HG03066 (cell line): ENCODE measurements around the gene SGPP2.
"Not testable (repeated sequence)": the region's sequence is repeated elsewhere in the genome, so short reads cannot be mapped to it uniquely, and the experiment has no call there.

Source experiments
- ATAC-seq: cut with Tn5 transposase; IDR thresholded peaks from one replicate; pipeline ENCODE4 v1.9.1; 2021; ENCODE audit warnings: low read depth; ENCODE audit not compliant: unreplicated experiment

SGPP2 gene

GRCh38 chr2:222568865-222569264 is 144.5 kb downstream of the SGPP2 start:
- ATAC-seq: no peak

GRCh38 chr2:222569826-222570225 is 145.5 kb downstream of the SGPP2 start:
- ATAC-seq: no peak

DNA sequence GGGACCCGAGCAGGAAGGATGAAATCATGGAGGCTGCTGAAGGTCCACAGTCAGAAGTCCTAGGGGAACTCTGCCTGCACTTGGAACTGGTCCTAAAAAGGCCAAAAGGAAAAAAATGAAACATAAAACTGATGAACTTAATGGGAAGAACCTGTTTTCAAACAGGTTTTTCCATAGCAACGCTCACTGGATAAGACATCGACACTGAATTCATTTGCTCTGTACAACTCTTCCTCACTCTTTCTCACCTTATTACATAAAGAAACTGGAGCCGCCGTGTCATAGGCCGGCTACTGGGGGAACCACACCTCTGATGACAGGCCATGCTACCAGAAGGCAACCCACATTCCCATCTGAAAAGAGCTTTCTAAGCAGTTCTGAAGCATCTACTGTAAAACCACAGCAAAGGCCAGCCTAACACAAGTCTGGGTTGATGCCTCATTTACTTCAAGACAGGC is 147.9 kb downstream of the SGPP2 start:
- ATAC-seq: no peak

- ATAC-seq: no peak
Observed at GRCh38 chr2:222572751-222573174, 148.4 kb downstream of the SGPP2 start.

DNA sequence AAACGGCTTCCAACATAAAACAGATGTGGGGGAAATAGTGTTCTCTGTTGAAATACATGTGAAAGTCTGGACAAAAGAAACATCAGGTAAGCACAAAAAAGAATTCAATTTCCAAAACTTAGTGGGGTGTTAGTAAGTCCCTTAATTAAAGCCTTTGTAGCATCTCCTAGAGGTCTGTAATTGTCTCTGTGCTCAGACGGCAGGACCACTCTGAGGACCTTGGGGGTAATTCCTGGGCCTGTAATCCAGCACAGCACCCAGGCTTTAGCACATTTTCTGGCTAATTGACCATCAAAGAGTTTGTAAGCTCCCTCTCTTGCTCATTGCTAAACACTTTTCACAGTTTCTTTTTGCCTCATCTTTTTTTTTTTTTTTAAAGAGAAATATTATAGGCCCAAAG is 151.3 kb downstream of the SGPP2 start:
- no peak for ATAC-seq

DNA sequence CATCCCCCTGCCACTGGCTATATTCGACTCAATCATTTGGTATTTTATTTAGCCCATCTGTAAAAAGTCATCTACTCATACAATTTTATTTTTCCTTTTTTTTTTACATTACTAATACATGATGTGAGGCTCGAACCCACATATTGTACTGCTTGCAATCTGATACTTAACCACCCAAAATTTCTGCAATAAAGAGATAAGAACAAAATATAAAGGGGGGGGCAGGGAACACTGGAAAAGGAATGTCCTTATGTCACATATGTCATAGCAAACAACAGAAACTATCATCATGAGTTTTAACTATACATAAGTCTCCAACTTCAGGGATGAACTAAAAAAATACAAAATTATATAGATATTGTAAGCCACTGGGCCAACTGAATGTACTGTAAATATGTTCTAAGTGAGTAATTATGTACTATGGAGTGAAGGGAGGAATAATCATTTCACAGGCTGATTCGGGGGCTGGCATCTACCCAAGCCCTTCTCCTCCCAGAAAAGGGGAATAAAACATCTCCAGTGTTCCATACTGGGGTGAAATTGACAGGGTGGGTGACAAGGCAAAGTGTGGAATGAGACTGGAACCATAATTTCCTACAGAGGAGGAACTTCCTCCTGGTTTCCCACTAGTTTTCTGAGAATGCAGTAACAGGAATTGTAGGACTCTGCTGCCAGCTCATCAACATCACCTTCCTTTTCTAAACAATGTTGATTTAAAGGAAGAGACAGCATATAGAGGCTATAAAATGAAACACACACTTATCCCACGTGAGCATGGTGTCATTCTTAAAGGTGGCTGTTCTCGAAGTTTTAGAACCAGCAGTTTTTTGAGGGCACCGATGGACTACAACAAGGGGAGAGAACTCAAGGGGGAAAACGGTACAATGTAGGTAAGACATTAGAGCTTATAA is 152.1 kb downstream of the SGPP2 start:
- no peak for ATAC-seq

DNA sequence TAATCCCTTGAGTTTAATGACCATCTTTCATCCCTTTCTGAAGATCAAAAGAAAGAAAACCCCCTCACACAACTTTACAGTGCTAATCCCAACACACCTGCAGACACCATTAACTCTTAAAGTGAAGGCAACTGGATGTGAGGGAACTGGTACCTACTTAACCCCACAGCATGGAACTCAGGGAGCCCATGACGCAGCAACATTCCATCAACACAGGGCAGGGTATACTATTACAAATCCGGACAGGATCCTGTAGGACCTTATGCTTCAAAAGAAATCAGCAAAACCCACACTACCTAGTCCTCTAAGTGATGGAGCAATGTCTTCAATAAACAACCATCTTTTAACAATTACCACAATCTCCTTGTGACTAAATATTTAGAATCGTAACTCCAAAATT is 153.0 kb downstream of the SGPP2 start:
- ATAC-seq: no peak

DNA sequence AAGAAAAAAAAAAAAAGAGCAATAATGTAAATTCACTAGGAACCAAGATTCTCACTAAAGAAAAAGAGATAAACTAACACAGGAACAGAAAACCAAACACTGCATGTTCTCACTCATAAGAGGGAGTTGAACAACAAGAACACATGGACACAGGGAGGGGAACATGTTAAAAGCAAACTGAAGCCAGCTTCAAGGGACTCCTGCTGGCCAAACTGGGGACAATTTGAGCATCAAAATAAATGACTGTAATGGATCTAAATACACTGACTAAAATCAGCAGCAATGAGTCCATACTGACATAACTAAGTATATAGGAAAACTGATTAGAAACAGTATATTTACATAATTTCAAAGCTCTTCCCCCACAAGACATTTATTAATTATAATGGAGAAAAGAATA is 158.6 kb downstream of the SGPP2 start:
- no peak for ATAC-seq

DNA sequence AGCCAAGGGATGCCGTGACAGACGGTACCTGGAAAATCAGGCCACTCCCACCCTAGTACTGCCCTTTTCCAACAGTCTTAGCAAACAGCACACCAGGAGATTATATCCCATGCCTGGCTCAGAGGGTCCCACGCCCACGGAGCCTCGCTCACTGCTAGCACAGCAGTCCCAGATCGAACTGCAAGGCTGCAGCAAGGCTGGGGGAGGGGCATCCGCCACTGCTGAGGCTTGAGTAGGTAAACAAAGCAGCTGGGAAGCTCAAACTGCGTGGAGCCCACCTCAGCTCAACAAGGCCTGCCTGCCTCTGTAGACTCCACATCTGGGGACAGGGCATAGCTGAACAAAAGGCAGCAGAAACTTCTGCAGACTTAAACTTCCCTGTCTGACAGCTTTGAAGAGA is 160.2 kb downstream of the SGPP2 start:
- ATAC-seq: not testable (repeated sequence)

- no peak for ATAC-seq
Observed at GRCh38 chr2:222591661-222592060, 167.3 kb downstream of the SGPP2 start.

GRCh38 chr2:222592176-222592575 is 167.8 kb downstream of the SGPP2 start:
- no peak for ATAC-seq

GRCh38 chr2:222594679-222595078 is 170.3 kb downstream of the SGPP2 start:
- no peak for ATAC-seq

- no peak for ATAC-seq
Observed at GRCh38 chr2:222595581-222595980, 171.2 kb downstream of the SGPP2 start.

DNA sequence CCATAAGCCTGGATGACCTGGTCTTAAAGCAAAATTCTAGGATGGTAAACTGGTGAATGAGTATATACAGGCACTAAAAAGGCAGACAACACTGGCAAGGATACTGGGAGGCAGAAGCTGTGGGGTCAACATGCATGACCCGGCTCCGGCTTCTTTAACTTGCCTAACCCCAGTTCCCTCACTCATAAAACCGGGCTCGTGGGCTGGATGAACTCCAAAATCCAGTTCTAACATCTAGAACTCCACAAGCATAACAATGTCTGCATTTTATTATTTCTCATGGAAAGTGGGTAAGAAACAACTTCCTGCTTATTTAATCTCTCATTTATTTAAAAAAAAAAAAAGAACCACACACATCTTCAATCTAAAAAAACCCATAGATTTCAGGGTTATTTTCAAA is 174.3 kb downstream of the SGPP2 start:
- no peak for ATAC-seq

GRCh38 chr2:222603501-222603900 is 179.2 kb downstream of the SGPP2 start:
- no peak for ATAC-seq

- ATAC-seq: no peak
Observed at GRCh38 chr2:222604749-222605515, 180.6 kb downstream of the SGPP2 start.

- no peak for ATAC-seq
Observed at GRCh38 chr2:222606306-222606705, 182.0 kb downstream of the SGPP2 start.

DNA sequence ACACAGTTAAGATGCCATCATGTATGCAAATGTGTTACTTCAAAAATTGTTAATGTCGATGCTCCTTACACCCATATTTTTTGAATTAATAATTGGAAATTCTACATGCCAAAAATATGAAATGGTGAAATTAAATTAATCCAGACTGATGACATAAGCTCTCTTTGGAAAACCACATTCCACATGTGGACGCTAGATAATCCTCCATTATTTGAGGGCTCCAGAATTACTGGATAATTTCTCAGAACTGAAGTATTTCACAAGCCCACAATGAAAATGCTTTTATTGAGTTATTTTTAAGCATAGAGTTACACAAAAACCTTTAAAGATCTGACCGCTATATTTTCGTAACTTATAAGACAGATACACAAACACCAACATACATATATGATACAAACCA is 183.7 kb downstream of the SGPP2 start:
- ATAC-seq: no peak

- no peak for ATAC-seq
Observed at GRCh38 chr2:222609381-222609780, 185.0 kb downstream of the SGPP2 start.
